IMR-90 (cell line): ENCODE measurements around the gene GABBR2.

Source experiments
- BHLHE40 ChIP-seq: fragments of 150-350 bp; IDR thresholded peaks from 2 replicates; pipeline ENCODE4 v1.6.1; 2016; ENCODE audit warnings: mild to moderate bottlenecking, low read depth, low read length
- CTCF ChIP-seq: conservative IDR thresholded peaks from 2 replicates; pipeline ENCODE4 v1.5.1; 2012; ENCODE audit warnings: mild to moderate bottlenecking, low read depth, low read length, improper control_type of control experiment
- MXI1 ChIP-seq: IDR thresholded peaks from 2 replicates; pipeline ENCODE4 v1.6.1; 2012; ENCODE audit warnings: low read depth, mild to moderate bottlenecking, low read length, moderate library complexity, borderline replicate concordance
- NFE2L2 ChIP-seq: fragments of 150-350 bp; IDR thresholded peaks from 2 replicates; pipeline ENCODE4 v1.6.1; 2016; ENCODE audit warnings: low read depth, mild to moderate bottlenecking, low read length
- POLR2A ChIP-seq: IDR thresholded peaks from 2 replicates; pipeline ENCODE4 v1.6.1; 2012; ENCODE audit warnings: mild to moderate bottlenecking, low read depth, low read length
- RAD21 ChIP-seq: IDR thresholded peaks from 2 replicates; pipeline ENCODE4 v1.6.1; 2012; ENCODE audit warnings: low read length, improper control_type of control experiment
- RCOR1 ChIP-seq: IDR thresholded peaks from 2 replicates; pipeline ENCODE4 v1.6.1; 2012; ENCODE audit warnings: mild to moderate bottlenecking, low read length, improper control_type of control experiment; ENCODE audit not compliant: insufficient replicate concordance
- RFX5 ChIP-seq: IDR thresholded peaks from 2 replicates; pipeline ENCODE4 v1.8.0; 2012; ENCODE audit warnings: low read depth, mild to moderate bottlenecking, low read length, moderate library complexity
- SMC3 ChIP-seq: fragments of 150-350 bp; IDR thresholded peaks from 2 replicates; pipeline ENCODE4 v1.6.1; 2016; ENCODE audit warnings: low read depth, mild to moderate bottlenecking, antibody characterized with exemption, low read length, moderate library complexity

- no peak for TF ChIP-seq POLR2A
- TF ChIP-seq CTCF = no peak
- TF ChIP-seq MXI1 = no peak
- no peak for TF ChIP-seq RCOR1
- no peak for TF ChIP-seq BHLHE40
- no peak for TF ChIP-seq NFE2L2
- no peak for TF ChIP-seq RAD21
- no peak for TF ChIP-seq SMC3
- TF ChIP-seq RFX5 = no peak
Observed at GRCh38 chr9:98418578-98419259, 290.0 kb downstream of the GABBR2 start.
